GM12878 (cell line): ENCODE measurements around the gene PTPRJ. TPM values are rescaled to one million over a fixed set of nuclear protein-coding genes. Genes with fewer than 3 reads are reported as not detected.

Experiments used
- ATAC-seq: fragments of 200-7000 bp; cut with Tn5 transposase; 3 replicates; pipeline ENCODE4 v1.9.1; 2020; ENCODE audit warnings: mild to moderate bottlenecking, moderate library complexity
- BruUV-seq: library from RNA; stranded (reverse); fragments of 400-500 nt; replicated peaks from 2 replicates; lab custom pipeline; 2021; lab: Mats Ljungman, UMichigan
- CTCF ChIA-PET: fragments of 300-600 bp; sonication (Branson Sonifier 250); formaldehyde crosslinking; extraction: SDS; loops from one replicate; lab custom pipeline; 2021; ENCODE audit warnings: inconsistent platforms; lab: Yijun Ruan, JAX
- POLR2A ChIA-PET: fragments of 350-600 bp; formaldehyde crosslinking; extraction: SDS; loops from one replicate; lab custom pipeline; 2021; ENCODE audit warnings: inconsistent platforms; lab: Charles Lee
- RAD21 ChIA-PET: fragments of 300-600 bp; sonication (Branson Sonifier 250); formaldehyde crosslinking; loops from one replicate; lab custom pipeline; 2023; ENCODE audit warnings: antibody characterized with exemption; ENCODE audit not compliant: unreplicated experiment; lab: Charles Lee
- SMC1A ChIA-PET: fragments of 300-600 bp; sonication (Branson Sonifier 250); formaldehyde crosslinking; loops from one replicate; lab custom pipeline; 2023; ENCODE audit not compliant: unreplicated experiment, uncharacterized antibody; lab: Charles Lee
- DNase-seq: peaks from one replicate; pipeline ENCODE4 v3.0.0-alpha.2; 2011; ENCODE audit warnings: low read depth, low spot score
- FAIRE-seq: peaks from 3 replicates; lab custom pipeline; 2011; peaks lifted over from hg19 to GRCh38; lab: Jason Lieb, UNC
- H2AFZ ChIP-seq: 2 replicates; pipeline ENCODE4 v1.6.0; 2011; ENCODE audit warnings: low read depth, low read length, control low read depth; ENCODE audit not compliant: control insufficient read depth
- H3K27ac ChIP-seq: 2 replicates; pipeline ENCODE4 v1.5.1; 2011; ENCODE audit warnings: control low read depth; ENCODE audit not compliant: control insufficient read depth, insufficient read depth
- H3K27me3 ChIP-seq, 2 experiments: replicated peaks in 1 of 2; 2 replicates each; pipeline versions ENCODE4 v1.6.0 to v1.6.1; 2011; ENCODE audit warnings: low read length in 1 of 2; ENCODE audit not compliant: control insufficient read depth in 2 of 2, insufficient read depth in 2 of 2
- H3K36me3 ChIP-seq, 2 experiments: 2 replicates each; pipeline ENCODE4 v1.5.1; 2011; ENCODE audit warnings: low read length in 1 of 2; ENCODE audit not compliant: control insufficient read depth in 2 of 2, insufficient read depth in 2 of 2
- H3K4me1 ChIP-seq: 2 replicates; pipeline ENCODE4 v1.6.1; 2011; ENCODE audit warnings: mild to moderate bottlenecking, low read length, moderate library complexity, mixed read lengths; ENCODE audit not compliant: control insufficient read depth, insufficient read depth
- H3K4me2 ChIP-seq: 2 replicates; pipeline ENCODE4 v1.6.0; 2011; ENCODE audit warnings: control low read depth; ENCODE audit not compliant: control insufficient read depth, insufficient read depth
- H3K4me3 ChIP-seq: fragments of 200-600 bp; sonication (generic); 2 replicates; pipeline ENCODE4 v1.5.1; 2016
- H3K79me2 ChIP-seq: 2 replicates; pipeline ENCODE4 v1.6.0; 2011; ENCODE audit warnings: low read length; ENCODE audit not compliant: control insufficient read depth, insufficient read depth
- H3K9ac ChIP-seq: 2 replicates; pipeline ENCODE4 v1.8.0; 2011; ENCODE audit warnings: low read length, control low read depth, mixed read lengths; ENCODE audit not compliant: control insufficient read depth, insufficient read depth
- H3K9me3 ChIP-seq: replicated peaks from 3 replicates; pipeline ENCODE4 v1.5.1; 2011; ENCODE audit warnings: mild to moderate bottlenecking, low read length; ENCODE audit not compliant: control insufficient read depth, insufficient read depth
- H4K20me1 ChIP-seq: 2 replicates; pipeline ENCODE4 v1.6.0; 2011; ENCODE audit not compliant: control insufficient read depth, insufficient read depth
- ATF2 ChIP-seq: IDR thresholded peaks from 2 replicates; pipeline ENCODE4 v1.6.1; 2012; ENCODE audit warnings: low read length, inconsistent platforms
- CREB1 ChIP-seq: IDR thresholded peaks from 2 replicates; pipeline ENCODE4 v1.6.1; 2012; ENCODE audit warnings: low read depth, mild to moderate bottlenecking, inconsistent platforms
- EED ChIP-seq: sonication (generic); IDR thresholded peaks from 2 replicates; pipeline ENCODE4 v1.6.1; 2016; ENCODE audit warnings: antibody characterized with exemption, low read depth
- FOS ChIP-seq: IDR thresholded peaks from 3 replicates; pipeline ENCODE4 v1.6.1; 2011; ENCODE audit warnings: borderline replicate concordance; ENCODE audit not compliant: insufficient read length; ENCODE audit errors: extremely low read depth
- FOXK2 ChIP-seq: fragments of 450-650 bp; IDR thresholded peaks from 2 replicates; pipeline ENCODE4 v1.6.1; 2017; ENCODE audit warnings: mild to moderate bottlenecking, moderate library complexity
- GABPA ChIP-seq: IDR thresholded peaks from 2 replicates; pipeline ENCODE4 v1.6.1; 2014; ENCODE audit warnings: antibody characterized with exemption, low read depth, mild to moderate bottlenecking, inconsistent platforms
- IKZF2 ChIP-seq, 2 experiments: fragments of 450-650 bp; IDR thresholded peaks; 2 replicates each; pipeline ENCODE4 v1.6.1; 2017; ENCODE audit warnings: mild to moderate bottlenecking in 2 of 2, moderate library complexity in 2 of 2
- JUNB ChIP-seq: IDR thresholded peaks from 2 replicates; pipeline ENCODE4 v1.6.1; 2016; ENCODE audit warnings: antibody characterized with exemption, mild to moderate bottlenecking
- KLF5 ChIP-seq: fragments of 450-650 bp; IDR thresholded peaks from 2 replicates; pipeline ENCODE4 v1.6.1; 2014; ENCODE audit warnings: mild to moderate bottlenecking; ENCODE audit not compliant: partially characterized antibody
- MTA3 ChIP-seq: IDR thresholded peaks from 2 replicates; pipeline ENCODE4 v1.6.1; 2012; ENCODE audit warnings: low read length, inconsistent platforms, borderline replicate concordance
- NFIC ChIP-seq: IDR thresholded peaks from 2 replicates; pipeline ENCODE4 v1.6.1; 2012; ENCODE audit warnings: low read depth, mild to moderate bottlenecking, inconsistent platforms, low read length, moderate library complexity
- NR2C1 ChIP-seq: fragments of 450-650 bp; IDR thresholded peaks from 2 replicates; pipeline ENCODE4 v1.6.1; 2017; ENCODE audit warnings: antibody characterized with exemption, mild to moderate bottlenecking, moderate library complexity
- RELB ChIP-seq: fragments of 450-650 bp; IDR thresholded peaks from 2 replicates; pipeline ENCODE4 v1.6.1; 2017; ENCODE audit warnings: low read depth, mild to moderate bottlenecking, moderate library complexity
- RFX5 ChIP-seq: IDR thresholded peaks from 2 replicates; pipeline ENCODE4 v1.6.1; 2011; ENCODE audit warnings: low read depth, low read length, improper control_type of control experiment
- SKIL ChIP-seq: fragments of 450-650 bp; IDR thresholded peaks from 2 replicates; pipeline ENCODE4 v1.6.1; 2017; ENCODE audit warnings: mild to moderate bottlenecking, low read depth, inconsistent platforms; ENCODE audit not compliant: poor library complexity, severe bottlenecking
- SRF ChIP-seq, 2 experiments: IDR thresholded peaks; 2 replicates each; pipeline ENCODE4 v1.6.1; 2011; ENCODE audit warnings: low read depth in 2 of 2, low read length in 2 of 2, mild to moderate bottlenecking in 1 of 2, moderate library complexity in 1 of 2
- TCF3 ChIP-seq: IDR thresholded peaks from 2 replicates; pipeline ENCODE4 v1.6.1; 2012; ENCODE audit warnings: low read depth, mild to moderate bottlenecking, low read length, borderline replicate concordance; ENCODE audit not compliant: insufficient read depth
- ZBED1 ChIP-seq: IDR thresholded peaks from 2 replicates; pipeline ENCODE4 v1.6.1; 2016; ENCODE audit warnings: borderline replicate concordance
- ZNF622 ChIP-seq: fragments of 450-650 bp; IDR thresholded peaks from 2 replicates; pipeline ENCODE4 v1.6.1; 2017; ENCODE audit warnings: mild to moderate bottlenecking, inconsistent platforms
- WGBS: methylation state at CpG from one replicate; pipeline ENCODE4 v1.1.6; 2016; ENCODE audit warnings: low lambda C conversion rate; ENCODE audit not compliant: insufficient replicate concordance, insufficient coverage; ENCODE audit errors: missing lambda C conversion rate; 5-methylcytosine and 5-hydroxymethylcytosine counted together
- in situ Hi-C: fragments of 300-500 bp; cut with MboI; formaldehyde crosslinking; loops from 9 replicates; pipeline ENCODE4 v1.14.3; 2018; ENCODE audit warnings: mixed read lengths
- intact Hi-C: fragments of 100-400 bp; cut with micrococcal nuclease; formaldehyde crosslinking; loops from one replicate; pipeline ENCODE4 v1.14.2; 2022; ENCODE audit not compliant: unreplicated experiment
- polyA plus RNA-seq, 11 experiments: library from polyadenylated mRNA; depleted of rRNA in 4 of 11; unstranded in 6 of 11; stranded (reverse) in 5 of 11; fragments of >200 nt; fragmentation: Nextera tagmentation in 4 of 11; fragmentation: Illumina TruSeq in 1 of 11; extraction: Ambion mirVana in 4 of 11; extraction: Trizol in 1 of 11; gene quantifications; 1 replicate in 1 of 11; 2 replicates in 10 of 11; pipeline versions ENCODE4 v1.2.1 to v1.2.3, GENCODE V29; 2011 to 2016; ENCODE audit warnings: inconsistent platforms in 2 of 11, missing spikeins in 2 of 11, low read depth in 1 of 11
- total RNA-seq, 4 experiments: library from RNA; depleted of rRNA in 3 of 4; stranded (reverse); fragments of >200 nt in 3 of 4; fragmentation: Illumina TruSeq in 1 of 4; extraction: Trizol in 1 of 4; gene quantifications; 2 replicates each; pipeline versions ENCODE4 v1.2.1 to v1.2.3, GENCODE V29; 2013 to 2021

PTPRJ gene
- total and polyA plus RNA-seq, 10 of the 15 experiments (the other 5 are each of a cell fraction or from before 2014, with no cell fraction given), result 0.22 to 22.4 (median 7.4) TPM

GRCh38 chr11:48073031-48073861, 92.9 kb downstream of the PTPRJ start:
- POLR2A ChIA-PET, result interaction anchor here (0.9 to 1.2 kb wide), 2 partner anchors 29 to 67 kb away, joined by 3 to 5 read pairs; no protein-coding TSS in a partner anchor
- FAIRE-seq, result no peak
- RAD21 ChIA-PET, result interaction anchor here (0.5 to 1.4 kb wide), 2 partner anchors 20 to 38 kb away, joined by 4 to 6 read pairs; no protein-coding TSS in a partner anchor
- H3K79me2 ChIP-seq, result no peaks in the 10 kb centered on the region; the same call in 1 of the 2 replicates
- peaks cover 25% of the 10 kb centered on the region for H3K4me1 ChIP-seq
- 35% methylated on average over 8 of the region's 8 CpGs for WGBS
- peak overlapping the region; percentile 11; the same call in 1 of the 2 replicates for H3K4me2 ChIP-seq
- H3K9ac ChIP-seq, result no peak overlapping the region
- H3K4me3 ChIP-seq, result no peak overlapping the region
- in situ Hi-C loops, result loop anchor here (5.0 kb wide), 1 partner anchor 49 kb away; no protein-coding TSS in a partner anchor
- BruUV-seq, result no TSS peak
- intact Hi-C loops, result no loop called here
- CTCF ChIA-PET, result interaction anchor here (1.7 kb wide), 2 partner anchors 26 to 34 kb away, joined by 4 to 5 read pairs; no protein-coding TSS in a partner anchor
- DNase-seq, result no peak
- H4K20me1 ChIP-seq, result no peaks in the 10 kb centered on the region
- no peaks in the 10 kb centered on the region for H3K27me3 ChIP-seq
- ATAC-seq, result peak; percentile 38; the same call in 2 of the 3 replicates
- no peak overlapping the region for H2AFZ ChIP-seq
- SMC1A ChIA-PET, result interaction anchor here (0.7 to 1.8 kb wide), 6 partner anchors 13 to 114 kb away, joined by 3 to 6 read pairs (median 5); no protein-coding TSS in a partner anchor
- H3K9me3 ChIP-seq, result peaks cover 3% of the 10 kb centered on the region
- no peaks in the 10 kb centered on the region for H3K36me3 ChIP-seq
- peak overlapping the region; percentile 14 for H3K27ac ChIP-seq
- TF ChIP-seq NR2C1 (no peak), ZBED1 (no peak), IKZF2 (IDR thresholded peaks at IDR 0.05) (peak; percentile 69 to 73; a peak in 3 of 4 replicates), JUNB (peak; percentile 71), EED (peak; percentile 76), CREB1 (0 out of 2 replicates have a peak, but pooled peaks have one; percentile 27), TCF3 (no peak), RELB (0 out of 2 replicates have a peak, but pooled peaks have one; percentile 50), GABPA (no peak), SKIL (no peak), RFX5 (no peak), ATF2 (peak; percentile 40; the same call in 1 of the 2 replicates), SRF (IDR thresholded peaks at IDR 0.05; ENCODE audit: low read depth in 2 of 2, low read length in 2 of 2) (no peak), FOXK2 (no peak), KLF5 (no peak), FOS (no peak), NFIC (peak; percentile 76), ZNF622 (no peak), MTA3 (no peak)
